NCI-H1417 (cell line): ENCODE measurements around the gene ASCC3.
A peak's percentile ranks its signal among the peaks of the same experiment; 100 is the strongest.
"Not testable (repeated sequence)": the region's sequence is repeated elsewhere in the genome, so short reads cannot be mapped to it uniquely, and the experiment has no call there.

Experiments used
- DNase-seq, 3 experiments: peaks; one replicate each; lab custom pipeline; 2025; lab: John Stamatoyannopoulos, UW

ASCC3 gene

DNA sequence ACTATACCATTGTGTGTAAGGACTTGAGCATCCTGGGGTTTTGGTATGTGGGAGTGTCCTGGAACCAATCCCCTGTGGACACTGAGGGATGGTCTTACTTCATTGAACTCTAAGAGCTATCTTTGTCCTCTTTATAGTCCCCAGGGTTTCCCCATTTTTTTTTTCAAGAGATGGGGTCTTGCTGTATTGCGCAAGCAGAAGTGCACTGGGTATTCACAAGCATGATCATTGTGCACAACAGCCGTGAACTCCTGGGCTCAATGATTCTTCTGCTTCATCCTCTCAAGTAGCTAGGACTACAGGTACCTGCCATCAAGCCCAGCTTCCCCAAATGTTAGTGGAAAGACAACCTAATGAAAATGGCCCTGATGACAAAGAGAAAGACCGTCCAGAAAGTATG, 2.2 kb upstream of the ASCC3 start:
- peak in 1 of 3 experiments; percentile 2 for DNase-seq

DNA sequence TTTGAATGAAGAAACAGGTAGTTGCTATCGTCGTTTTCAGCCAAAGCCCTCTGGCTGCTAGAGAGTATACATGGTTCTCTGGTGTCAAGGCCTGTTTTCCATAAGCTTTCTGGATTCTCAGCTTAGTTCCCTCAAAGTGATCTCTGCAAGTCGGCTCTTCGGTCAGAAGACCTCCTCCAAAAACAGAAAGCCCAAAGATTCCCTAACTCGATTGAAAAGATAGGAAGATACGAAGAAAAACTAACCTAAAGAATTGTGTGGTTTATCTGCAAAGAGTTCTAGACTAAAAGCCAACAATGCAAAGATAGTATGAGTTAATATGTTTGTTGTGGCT, 545 bp upstream of the ASCC3 start:
- DNase-seq: peak in 1 of 3 experiments; percentile 46

DNA sequence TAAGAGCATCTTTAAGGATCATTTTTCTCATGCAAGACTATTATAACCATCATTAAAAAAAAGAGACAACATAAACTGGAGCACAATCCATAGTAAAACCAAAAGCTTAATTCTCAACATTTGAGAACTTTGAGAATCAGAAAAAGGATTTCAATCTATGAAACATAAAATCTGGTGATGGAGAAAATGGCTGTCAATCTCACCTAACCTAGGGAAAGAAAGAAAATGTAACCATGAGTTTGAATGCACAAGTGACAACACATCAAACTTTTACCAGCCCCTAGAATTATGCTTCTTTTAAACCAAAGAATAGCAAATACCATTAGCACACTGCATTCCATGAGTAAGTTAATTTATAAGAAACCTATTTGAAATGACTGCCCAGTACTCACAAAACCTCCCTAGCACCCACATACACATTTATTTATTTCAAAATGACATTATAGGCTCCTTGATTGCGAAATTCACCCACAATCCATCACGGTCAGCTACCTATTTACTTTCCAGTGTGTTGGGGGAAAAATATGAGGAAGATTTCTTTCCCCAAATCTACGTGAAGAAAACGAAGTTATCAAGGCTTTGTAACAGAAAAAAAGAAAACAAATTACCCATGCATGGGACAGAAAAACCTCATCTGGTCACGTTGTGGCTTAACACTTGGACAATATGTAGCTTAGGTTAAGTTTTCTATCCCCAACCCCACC, 828 bp downstream of the ASCC3 start:
- DNase-seq: peak in 1 of 3 experiments; percentile 75

DNA sequence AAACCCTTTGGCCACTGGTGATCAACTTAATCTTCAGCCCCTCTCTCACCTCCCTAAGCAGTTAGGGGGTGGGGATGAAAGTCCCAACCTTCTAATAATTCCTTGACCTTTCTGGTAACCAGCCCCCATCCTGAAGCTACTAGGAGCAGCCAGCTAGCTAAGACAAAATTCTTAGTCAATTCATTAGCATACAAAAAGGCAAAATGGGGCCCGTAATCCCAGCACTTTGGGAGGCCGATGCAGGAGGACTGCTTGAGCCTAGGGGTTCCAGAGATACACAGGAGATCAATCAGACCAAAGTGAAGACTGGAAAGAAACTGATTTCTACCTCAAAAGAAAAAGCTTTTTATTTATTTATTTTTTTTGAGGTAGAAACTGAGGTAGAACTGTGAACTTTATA, 1.8 kb downstream of the ASCC3 start:
- DNase-seq: no peak

DNA sequence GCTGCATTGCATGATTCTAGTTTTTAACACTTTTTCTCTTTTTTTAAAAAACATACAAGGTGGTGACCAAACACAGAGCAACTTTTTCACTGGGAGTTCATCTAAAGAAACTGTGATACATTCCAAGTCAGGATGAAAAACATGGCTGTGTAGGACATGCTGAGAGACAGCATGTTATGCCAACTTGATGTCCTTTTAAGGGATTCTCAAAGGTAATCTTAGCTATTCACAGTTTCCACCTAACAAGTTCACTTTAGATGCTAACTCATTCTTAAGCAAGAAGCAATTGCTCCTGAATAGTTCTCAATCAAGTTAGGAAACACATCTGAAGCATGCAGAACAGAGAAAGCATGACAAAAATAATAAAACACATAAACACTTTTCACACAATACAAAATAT, 3.3 kb downstream of the ASCC3 start:
- no peak for DNase-seq

DNA sequence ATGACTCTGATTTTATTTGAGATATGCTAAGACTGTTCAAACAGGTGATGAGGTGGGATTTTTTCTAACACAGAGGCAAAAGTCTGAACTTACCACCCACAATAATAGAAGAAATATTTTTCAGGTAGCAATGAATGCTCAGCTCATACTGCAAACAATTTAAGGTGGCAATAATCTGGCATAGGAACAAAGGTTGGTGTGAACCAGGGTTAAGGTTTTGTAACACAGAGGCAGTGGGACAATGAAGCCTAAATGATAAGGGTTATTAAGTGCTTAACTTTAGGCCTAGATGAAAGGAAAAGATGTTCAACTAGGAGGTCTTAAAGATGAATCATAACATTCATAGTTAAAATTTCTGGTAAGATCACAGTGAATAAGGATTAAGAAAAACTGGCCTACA, 4.9 kb downstream of the ASCC3 start:
- peak in 1 of 3 experiments; percentile 7 for DNase-seq

DNA sequence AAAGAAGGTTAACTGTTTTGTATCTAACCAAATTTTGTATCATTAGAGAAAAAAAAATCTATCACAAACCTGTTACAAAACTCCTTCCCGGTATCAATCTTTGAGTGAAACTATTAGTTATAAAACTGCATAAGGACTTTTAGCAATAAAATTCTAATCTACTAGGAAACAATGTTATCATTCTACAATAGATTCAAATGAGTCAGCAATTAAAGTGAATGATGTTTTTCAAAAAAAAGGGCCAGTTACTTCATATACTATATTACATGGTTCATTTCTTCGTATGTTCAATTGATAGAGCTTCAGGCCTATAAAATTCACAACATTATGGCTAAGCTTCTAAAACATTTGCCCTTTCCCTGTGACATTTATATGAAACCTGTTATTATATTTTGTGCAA, 15.6 kb downstream of the ASCC3 start:
- DNase-seq: no peak

DNA sequence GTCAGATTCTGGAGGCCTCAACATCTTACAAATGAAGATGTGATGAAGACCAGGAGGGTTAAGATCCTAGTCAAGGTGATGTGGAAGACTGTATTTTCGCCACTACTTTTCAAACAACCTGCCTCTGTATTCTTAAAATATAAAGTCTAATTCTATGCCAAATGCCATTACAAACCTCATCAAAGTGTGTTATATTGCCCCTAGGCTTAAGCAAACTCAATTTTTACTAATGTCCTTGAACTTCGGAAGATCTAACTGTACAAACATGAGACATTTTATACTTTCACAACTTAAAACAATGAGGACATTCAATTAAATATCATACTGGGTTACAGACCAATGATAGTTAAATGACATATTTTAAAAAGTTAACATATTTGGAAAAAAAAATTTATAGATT, 19.1 kb downstream of the ASCC3 start:
- DNase-seq: no peak

DNA sequence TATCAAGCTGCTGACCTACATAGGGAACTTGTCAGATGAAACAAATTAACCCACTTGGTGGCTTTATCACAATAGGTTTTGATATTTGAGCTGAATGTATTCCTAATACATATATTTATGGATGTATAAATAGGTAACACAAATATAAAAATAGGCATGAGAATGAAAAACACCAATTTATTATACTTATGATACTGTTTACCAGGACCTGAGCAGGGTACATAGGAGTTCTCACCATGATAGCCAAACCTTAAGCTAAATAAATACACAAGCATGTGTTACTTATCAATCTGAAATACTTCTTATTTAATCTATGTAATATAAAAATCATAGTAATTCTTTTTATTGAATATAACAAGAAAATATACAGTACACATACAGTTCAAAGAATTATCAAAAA, 25.0 kb downstream of the ASCC3 start:
- DNase-seq: no peak

DNA sequence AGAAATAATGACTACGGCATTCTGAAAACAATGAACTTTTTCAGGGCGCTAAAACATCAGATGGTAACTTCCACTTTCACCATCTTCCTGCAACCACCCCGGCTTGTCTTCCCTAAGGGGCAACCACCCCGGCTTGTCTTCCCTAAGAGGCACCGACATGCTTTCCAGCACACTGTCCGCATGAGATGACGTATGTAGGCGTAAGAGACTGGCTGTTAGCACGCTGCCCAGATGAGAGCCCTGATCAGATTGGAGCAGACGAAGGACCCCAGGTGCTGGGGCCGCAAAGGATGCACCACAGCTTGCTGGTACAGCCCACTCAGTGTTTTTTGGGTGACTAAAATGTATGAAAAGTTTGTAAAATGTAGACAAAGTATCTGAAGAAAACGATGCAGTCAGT, 29.3 kb downstream of the ASCC3 start:
- DNase-seq: no peak

DNA sequence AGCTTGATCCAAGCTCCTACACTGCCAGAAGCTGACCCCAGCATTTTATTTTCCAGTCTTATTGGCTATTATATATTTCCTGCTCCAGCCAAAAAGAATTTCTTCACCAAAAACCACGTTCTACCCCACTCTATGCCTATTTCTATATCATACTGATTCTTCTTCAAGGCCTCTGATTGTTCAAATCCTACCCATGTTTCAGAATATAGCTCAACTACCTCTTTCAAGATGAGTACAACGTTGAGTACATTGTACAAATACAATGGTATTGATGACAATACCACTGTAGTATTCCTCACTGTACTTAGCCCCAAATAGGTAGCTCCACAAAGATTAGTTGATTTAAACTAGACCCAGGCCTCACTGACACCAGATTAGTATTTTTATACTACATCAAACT, 31.0 kb downstream of the ASCC3 start:
- no peak for DNase-seq

DNA sequence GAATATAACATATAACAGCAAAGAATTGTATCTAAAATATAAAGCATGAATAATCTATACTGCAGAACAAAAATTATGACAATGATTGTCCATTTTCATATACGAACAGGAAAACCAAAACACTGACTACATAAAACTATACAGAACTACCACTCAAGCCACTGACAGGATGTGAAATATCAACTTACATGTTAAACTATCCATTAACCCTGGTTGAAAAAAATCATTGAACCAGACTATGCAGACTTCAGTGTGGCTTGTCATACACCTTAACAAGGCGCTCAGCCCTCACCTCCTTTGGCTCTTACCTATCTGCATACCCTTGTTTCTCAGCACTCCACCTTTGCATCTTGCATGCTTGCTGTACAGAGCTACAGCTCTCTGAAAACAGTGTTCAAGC, 34.9 kb downstream of the ASCC3 start:
- DNase-seq: peak; percentile 4 to 51 (median 10)

DNA sequence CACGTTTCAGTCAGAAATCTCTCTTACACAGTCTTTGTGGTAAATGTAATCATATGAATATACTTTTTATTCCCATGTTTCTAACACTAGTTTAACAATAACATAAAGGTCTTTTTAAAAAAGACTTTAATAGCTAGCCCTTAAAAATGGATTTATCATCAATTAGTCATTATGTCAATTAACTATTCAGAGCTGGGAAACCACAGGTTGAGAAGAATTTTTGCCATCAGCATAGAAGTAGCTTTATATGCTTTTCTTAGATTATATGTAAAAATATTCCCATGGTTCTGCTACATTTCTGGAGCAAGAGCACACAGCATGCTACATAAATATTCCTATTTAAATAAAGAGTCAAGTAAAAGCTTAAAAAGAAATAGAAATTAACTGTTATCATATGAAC, 35.5 kb downstream of the ASCC3 start:
- DNase-seq: no peak

DNA sequence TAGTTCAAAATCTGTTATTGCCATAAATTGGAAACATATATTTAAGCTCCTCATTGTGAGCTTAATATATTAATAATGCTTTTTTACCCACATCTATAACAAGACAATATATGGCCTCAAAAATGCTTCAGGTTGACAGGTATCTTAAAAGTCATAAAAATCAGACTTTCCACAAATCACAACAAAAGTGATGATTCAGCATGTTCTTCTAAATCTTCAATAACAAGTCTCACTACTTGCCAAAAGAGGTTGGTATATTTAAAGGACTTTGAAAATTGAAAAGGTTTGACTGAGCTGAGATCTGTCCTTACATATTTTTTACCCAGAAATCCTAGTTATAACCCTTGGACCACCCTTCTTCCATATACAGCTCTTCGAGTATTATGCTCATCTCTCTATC, 41.7 kb downstream of the ASCC3 start:
- DNase-seq: no peak

DNA sequence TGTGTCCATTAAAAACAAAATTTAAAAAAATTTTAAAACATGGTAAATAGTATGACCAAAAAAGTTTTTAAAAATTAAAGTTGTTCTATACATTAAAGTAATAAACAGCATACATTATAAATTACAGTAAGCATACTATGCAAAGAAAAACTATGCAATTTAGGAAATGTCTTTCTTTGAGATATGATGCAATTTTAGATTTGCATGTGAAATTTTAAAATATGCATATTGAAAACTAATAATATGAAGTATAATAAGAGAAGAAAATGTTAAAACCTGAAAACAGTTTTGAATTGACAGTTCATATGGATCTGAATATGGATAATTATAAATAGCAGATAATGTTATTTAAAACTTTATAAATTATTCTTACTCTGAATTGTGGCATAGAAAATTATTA, 43.1 kb downstream of the ASCC3 start:
- no peak for DNase-seq

DNA sequence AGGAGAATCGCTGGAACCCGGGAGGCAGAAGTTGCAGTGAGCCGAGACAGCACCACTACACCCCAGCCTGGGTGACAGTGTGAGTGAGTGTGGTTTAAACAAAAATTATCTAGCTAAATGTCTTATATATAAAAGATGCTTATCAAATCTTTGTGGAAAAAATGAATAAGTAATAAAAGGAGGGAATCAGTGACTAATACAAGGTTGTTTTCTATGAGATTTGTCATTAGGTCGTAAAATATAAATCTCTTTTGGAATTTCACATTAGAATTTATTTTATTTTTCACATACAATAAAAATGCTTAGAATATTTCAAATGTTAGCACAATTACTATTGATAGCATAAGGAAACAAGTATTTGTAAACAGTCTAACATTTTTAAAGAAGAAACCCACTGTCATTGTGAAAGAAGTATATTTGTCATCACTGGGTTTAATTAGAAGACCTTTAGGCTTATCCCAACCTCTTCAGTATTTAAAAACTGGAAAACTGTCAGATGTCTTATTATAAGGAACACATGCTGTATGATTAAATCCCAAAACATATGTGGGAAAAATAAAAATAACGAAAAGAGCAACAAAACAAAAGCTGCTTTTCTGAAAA, 47.1 kb downstream of the ASCC3 start:
- DNase-seq: no peak

DNA sequence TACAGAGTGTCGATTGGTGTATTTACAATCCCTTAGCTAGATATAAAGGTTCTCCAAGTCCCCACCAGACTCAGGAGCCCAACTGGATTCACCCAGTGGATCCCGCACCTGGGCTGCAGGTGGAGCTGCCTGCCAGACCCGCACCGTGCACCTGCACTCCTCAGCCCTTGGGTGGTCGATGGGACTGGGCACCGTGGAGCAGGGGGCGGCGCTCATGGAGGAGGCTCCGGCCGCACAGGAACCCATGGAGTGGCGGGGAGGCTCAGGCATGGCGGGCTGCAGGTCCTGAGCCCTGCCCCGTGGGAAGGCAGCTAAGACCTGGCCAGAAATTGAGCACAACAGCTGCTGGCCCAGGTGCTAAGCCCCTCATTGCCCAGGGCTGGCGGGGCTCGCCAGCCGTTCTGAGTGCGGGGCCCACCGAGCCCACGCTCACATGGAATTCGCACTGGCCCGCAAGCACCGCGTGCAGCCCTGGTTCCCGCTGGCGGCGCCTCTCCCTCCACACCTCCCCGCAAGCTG, 52.0 kb downstream of the ASCC3 start:
- not testable (repeated sequence) for DNase-seq

DNA sequence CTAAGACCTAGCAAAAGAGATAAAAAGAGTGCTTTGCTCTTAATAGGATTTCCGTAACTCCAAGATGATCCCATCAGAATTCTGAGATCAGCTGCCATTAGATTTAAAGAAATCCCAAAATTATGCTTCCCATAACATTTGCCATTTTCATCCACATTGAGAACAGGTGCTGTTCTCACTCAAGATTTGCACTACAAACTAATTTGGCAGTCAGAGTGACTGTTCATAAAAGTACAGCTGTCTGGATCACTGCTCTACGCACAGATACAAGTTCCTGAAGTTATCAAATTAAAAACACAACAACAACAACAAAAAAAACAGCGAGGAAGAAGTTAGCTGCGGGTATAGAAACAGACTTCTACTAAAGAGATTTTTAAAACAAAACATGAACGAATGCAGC, 58.1 kb downstream of the ASCC3 start:
- no peak for DNase-seq

DNA sequence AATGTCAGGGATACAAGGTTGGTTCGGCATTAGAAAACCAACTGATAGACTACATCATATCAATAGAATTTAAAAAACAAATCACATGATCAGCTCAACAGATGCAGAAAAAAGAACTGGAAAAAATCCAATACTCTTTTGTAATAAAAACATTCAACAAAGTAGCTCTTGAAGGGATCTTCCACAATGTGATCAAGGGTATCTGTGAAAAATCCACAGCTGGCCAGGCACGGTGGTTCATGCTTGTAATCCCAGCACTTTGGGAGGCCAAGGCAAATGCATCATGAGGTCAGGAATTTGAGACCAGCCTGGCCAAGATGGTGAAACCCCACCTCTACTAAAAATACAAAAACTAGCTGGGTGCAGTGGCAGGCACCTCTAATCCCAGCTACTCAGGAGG, 63.1 kb downstream of the ASCC3 start:
- no peak for DNase-seq

DNA sequence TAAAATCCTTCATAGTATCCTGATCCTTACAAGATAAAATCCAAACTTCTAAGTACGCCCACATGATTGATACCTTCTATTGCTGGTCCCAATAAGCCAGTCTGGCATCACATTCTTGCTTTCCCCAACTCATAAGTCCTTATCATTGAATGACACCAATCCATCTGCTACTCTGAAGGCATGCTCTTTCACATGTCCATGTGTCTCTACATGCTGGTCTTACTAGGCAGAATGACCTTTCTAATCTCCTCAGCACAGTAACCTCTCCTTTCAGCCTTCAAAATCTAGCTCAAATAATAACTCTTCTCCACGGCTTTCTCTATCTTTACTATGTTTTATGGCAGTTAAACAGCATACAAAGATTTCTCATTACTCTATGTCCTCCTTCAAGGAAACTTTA, 71.1 kb downstream of the ASCC3 start:
- no peak for DNase-seq

DNA sequence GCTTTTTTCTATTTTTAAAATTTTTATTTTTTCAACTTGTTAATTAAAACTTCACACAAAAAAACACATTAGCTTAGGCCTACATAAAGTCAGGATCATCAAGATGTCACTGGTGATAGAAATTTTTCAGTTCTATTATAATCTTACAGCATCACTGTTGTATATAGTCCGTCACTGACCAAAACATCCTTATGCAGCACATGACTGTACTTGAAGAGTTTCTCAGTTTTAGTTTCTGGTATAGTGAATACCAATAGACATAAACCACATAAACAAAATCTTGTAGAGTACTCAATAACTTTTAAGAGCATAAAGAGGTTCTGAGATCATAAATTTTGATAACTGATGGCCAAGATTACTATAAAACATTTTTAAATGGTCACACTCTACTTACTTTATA, 71.8 kb downstream of the ASCC3 start:
- no peak for DNase-seq

DNA sequence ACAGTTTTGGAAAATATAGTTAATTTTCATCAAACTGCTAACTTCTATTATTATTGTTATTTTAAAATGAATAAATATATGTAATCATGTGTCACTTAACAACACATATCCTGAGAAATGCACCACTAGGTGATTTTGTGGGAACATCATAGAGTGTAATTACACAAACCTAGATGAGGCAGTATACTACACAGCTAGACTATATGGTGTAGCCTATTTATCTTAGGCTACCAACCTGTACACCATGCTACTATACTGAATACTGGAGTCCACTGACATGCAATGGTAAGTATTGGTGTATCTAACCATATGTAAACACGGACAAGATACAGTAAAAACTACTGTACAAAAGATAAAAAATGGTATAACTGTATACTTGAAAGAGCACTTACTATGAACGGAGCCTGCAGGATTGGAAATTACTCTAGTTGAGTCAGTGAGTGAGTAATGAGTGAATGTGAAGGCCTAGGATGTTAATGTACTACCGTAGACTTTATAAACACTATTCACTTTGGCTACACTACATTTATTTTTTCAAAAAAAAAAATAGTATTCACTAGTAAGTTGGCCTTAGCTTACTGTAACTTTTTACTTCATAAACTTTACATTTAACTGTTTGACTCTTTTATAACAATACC, 72.4 kb downstream of the ASCC3 start:
- no peak for DNase-seq

DNA sequence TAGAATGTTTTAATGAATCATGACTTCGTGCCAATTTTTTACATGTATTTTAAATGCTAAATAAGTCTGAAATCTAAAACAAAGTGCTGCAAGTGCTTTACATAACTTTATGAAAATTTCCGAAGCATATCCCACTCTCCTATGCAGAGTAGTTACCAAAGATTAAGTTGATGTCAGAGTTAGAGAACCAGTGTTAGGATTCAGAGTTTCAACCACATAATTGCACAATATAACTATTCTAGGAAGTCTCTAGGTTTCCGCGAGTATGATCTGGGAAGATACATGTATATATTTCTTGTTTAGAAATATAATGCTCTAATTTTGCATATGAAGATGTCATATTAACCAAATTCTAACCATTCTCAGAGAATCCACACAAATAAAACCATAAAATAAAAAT, 74.8 kb downstream of the ASCC3 start:
- no peak for DNase-seq
